NT2/D1 (cell line): ENCODE results near the gene MAML3.

Experiments used
- DNase-seq: peaks from one replicate; pipeline ENCODE4 v3.0.0-alpha.2; 2011; ENCODE audit warnings: low read depth, low spot score
- H3K27me3 ChIP-seq: 2 replicates; pipeline ENCODE4 v1.6.0; 2011; ENCODE audit warnings: mild to moderate bottlenecking; ENCODE audit not compliant: insufficient read length, insufficient read depth
- H3K36me3 ChIP-seq: 2 replicates; pipeline ENCODE4 v1.6.1; 2011; ENCODE audit warnings: mild to moderate bottlenecking, low read length, mixed read lengths; ENCODE audit not compliant: insufficient read depth, insufficient read length
- H3K4me1 ChIP-seq: 2 replicates; pipeline ENCODE4 v1.5.1; 2011; ENCODE audit not compliant: insufficient read depth, insufficient read length
- H3K4me3 ChIP-seq: 2 replicates; pipeline ENCODE4 v1.5.1; 2011; ENCODE audit warnings: low read depth; ENCODE audit not compliant: insufficient read length
- H3K9ac ChIP-seq: 2 replicates; pipeline ENCODE4 v1.6.0; 2011; ENCODE audit warnings: low read depth; ENCODE audit not compliant: insufficient read length
- H3K9me3 ChIP-seq: 2 replicates; pipeline ENCODE4 v1.5.1; 2011; ENCODE audit warnings: mild to moderate bottlenecking, low read length; ENCODE audit not compliant: insufficient read depth
- SUZ12 ChIP-seq: IDR thresholded peaks from 2 replicates; pipeline ENCODE4 v1.6.1; 2011; ENCODE audit not compliant: insufficient read length, insufficient read depth; ENCODE audit errors: extremely low read depth
- YY1 ChIP-seq: IDR thresholded peaks from 2 replicates; pipeline ENCODE4 v1.6.1; 2011; ENCODE audit not compliant: insufficient read length, insufficient read depth
- ZNF274 ChIP-seq: IDR thresholded peaks from 2 replicates; pipeline ENCODE4 v1.6.1; 2011; ENCODE audit warnings: mild to moderate bottlenecking, low read depth, low read length

MAML3 gene

GRCh38 chr4:140170299-140170698 lies 16.3 kb upstream of the MAML3 start:
- no peaks in the 10 kb centered on the region for H3K4me1 ChIP-seq
- no peaks in the 10 kb centered on the region for H3K27me3 ChIP-seq
- DNase-seq: no peak

GRCh38 chr4:140168936-140169335 lies 15.0 kb upstream of the MAML3 start:
- no peaks in the 10 kb centered on the region for H3K4me1 ChIP-seq

More at GRCh38 chr4:140170299-140170698, 16.3 kb upstream of the MAML3 start:
- TF ChIP-seq YY1 (no peak), SUZ12 (no peak), ZNF274 (no peak)
- Histone ChIP-seq H3K36me3 (no peaks in the 10 kb centered on the region), H3K9ac (no peak overlapping the region), H3K4me3 (no peak overlapping the region), H3K9me3 (no peaks in the 10 kb centered on the region)

DNA sequence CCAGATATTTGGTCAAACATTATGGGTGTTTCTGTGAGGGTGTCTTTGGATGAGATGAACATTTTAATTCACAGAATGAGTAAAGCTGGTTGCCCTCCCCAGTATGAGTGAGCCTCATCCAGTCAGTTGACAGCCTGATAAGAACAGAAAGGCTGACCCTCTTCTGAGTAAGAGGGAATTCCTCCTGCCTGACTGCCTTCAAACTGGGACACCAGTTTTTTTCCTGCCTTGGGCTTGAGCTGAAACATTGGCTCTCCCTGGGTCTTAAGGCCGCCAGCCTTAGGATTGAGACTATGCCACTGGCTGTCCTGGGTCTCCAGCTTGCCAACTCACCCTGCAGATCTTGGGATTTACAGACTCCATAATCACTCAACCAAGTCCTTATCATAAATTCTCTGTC lies 14.5 kb upstream of the MAML3 start:
- H3K4me3 ChIP-seq: no peak overlapping the region
- H3K9me3 ChIP-seq: no peaks in the 10 kb centered on the region
- no peak overlapping the region for H3K9ac ChIP-seq
- no peak for DNase-seq
- TF ChIP-seq YY1: no peak
- TF ChIP-seq ZNF274: no peak
- no peaks in the 10 kb centered on the region for H3K36me3 ChIP-seq
- H3K27me3 ChIP-seq: no peaks in the 10 kb centered on the region
- H3K4me1 ChIP-seq: no peaks in the 10 kb centered on the region

More at GRCh38 chr4:140168936-140169335, 15.0 kb upstream of the MAML3 start:
- Histone ChIP-seq H3K27me3 (no peaks in the 10 kb centered on the region), H3K4me3 (no peak overlapping the region), H3K9ac (no peak overlapping the region), H3K9me3 (no peaks in the 10 kb centered on the region), H3K36me3 (no peaks in the 10 kb centered on the region)
- TF ChIP-seq ZNF274 (no peak), SUZ12 (no peak), YY1 (no peak)
- no peak for DNase-seq

DNA sequence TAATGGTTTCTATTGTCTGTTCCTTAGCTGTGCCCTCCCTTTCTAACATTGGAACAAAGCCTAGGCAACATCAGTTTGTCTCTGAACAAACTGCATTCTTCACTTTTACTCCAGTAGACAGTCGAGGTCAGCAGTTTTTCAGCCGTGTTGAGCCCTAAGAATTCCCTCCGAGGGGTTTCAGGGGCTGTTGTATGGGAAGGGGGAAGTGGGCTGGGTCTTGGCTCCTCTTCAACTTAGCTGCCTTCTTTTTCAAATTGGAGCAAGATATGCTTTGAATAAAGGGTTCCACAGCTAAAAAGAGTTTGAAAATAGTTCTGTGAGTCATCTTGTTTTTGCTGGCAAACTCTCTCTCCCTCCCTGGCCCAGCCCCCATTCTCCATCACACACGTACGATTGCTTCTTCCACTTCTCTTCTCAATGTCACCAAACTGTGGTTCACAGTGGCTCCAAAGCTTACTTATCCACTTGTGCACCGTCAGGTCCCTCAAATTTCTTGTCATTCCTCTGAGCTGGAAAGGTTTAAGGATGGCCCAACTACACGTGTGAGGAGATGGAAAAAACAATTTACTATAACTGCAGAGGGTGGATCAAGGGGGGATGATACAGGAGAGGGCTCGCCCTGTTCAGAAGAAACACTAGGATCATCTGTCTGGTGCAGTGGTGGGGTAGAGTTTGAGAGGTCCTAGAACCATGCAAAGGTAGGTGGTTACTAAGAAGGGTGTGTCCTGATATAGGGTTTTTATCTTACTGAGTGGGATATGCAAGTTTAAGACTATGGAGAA lies 9.2 kb upstream of the MAML3 start:
- no peak for TF ChIP-seq YY1
- TF ChIP-seq ZNF274: no peak
- TF ChIP-seq SUZ12: no peak
- Histone ChIP-seq H3K36me3 (no peaks in the 10 kb centered on the region), H3K9me3 (0 out of 2 replicates have a peak, but pooled peaks cover 8% of the 10 kb centered on the region), H3K9ac (no peak overlapping the region), H3K4me1 (no peaks in the 10 kb centered on the region), H3K4me3 (no peak overlapping the region), H3K27me3 (no peaks in the 10 kb centered on the region)
- DNase-seq: no peak

GRCh38 chr4:140162596-140162995 lies 8.6 kb upstream of the MAML3 start:
- Histone ChIP-seq H3K9me3 (0 out of 2 replicates have a peak, but pooled peaks cover 8% of the 10 kb centered on the region), H3K9ac (no peak overlapping the region), H3K27me3 (no peaks in the 10 kb centered on the region), H3K4me1 (no peaks in the 10 kb centered on the region), H3K4me3 (no peak overlapping the region), H3K36me3 (no peaks in the 10 kb centered on the region)
- DNase-seq: no peak
- no peak for TF ChIP-seq ZNF274
- no peak for TF ChIP-seq SUZ12
- no peak for TF ChIP-seq YY1

DNA sequence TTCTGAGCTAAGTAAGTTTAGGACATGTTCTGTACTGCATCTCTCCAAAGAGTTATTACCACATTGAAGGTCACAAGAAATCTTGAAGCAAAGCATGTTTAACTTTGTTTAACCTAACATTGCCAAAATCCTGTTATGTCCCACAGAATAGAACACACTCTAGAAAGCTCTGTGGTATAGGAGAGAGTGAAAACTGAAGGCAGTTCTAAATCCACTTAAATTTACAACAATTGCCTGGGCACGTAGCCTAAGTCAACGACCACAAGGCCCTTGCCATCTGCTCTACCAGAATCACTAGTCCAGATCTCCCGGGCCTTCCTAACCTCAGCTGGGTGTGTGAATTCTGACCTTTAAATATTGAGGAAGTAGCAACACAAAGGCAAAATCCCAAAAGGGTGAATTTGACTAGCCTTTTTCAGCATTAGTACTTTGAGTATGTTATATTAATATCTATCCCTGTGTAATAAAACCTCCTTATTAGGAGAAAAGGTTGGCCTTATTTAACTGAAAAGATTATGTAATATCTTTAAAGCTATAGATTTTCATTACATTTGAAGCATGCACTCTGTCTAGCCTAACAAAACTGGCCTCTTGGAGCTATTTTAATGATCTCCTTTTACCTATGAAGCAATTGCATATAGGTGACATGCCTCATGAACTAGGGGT lies 4.5 kb upstream of the MAML3 start:
- H3K9ac ChIP-seq: no peak overlapping the region
- H3K27me3 ChIP-seq: peaks cover 3% of the 10 kb centered on the region
- H3K4me1 ChIP-seq: no peaks in the 10 kb centered on the region
- H3K4me3 ChIP-seq: no peak overlapping the region
- 0 out of 2 replicates have a peak, but pooled peaks cover 8% of the 10 kb centered on the region for H3K9me3 ChIP-seq
- TF ChIP-seq ZNF274 (no peak), YY1 (no peak), SUZ12 (no peak)
- no peak for DNase-seq
- no peaks in the 10 kb centered on the region for H3K36me3 ChIP-seq

DNA sequence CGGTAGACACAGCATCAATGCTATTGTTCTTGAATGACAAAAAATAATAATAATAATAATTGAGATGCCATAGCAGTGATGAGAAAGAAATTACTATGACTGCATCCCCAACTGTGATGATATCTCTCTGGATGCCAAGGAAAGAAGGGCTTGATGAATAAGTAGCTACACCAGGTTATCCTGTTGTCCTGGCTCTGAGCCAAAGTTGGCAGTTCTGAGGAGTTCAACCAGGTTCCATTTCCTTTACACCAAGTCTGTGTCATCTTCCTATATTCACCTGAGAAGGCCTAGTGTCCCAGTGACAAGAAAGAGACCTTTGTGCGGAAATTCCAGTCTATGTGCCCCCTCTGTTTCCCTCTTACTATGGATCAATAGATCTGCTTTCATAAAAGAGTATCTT lies 3.4 kb upstream of the MAML3 start:
- TF ChIP-seq ZNF274 (no peak), SUZ12 (no peak), YY1 (no peak)
- no peak overlapping the region for H3K4me3 ChIP-seq
- no peak for DNase-seq

More for the DNA sequence above, 3.4 kb upstream of the MAML3 start:
- no peaks in the 10 kb centered on the region for H3K4me1 ChIP-seq
- H3K9me3 ChIP-seq: 0 out of 2 replicates have a peak, but pooled peaks cover 8% of the 10 kb centered on the region
- H3K36me3 ChIP-seq: no peaks in the 10 kb centered on the region
- peaks cover 15% of the 10 kb centered on the region for H3K27me3 ChIP-seq
- no peak overlapping the region for H3K9ac ChIP-seq
